HG02970 (cell line): ENCODE data around the gene SPINK8.
"Not testable (repeated sequence)": the region's sequence is repeated elsewhere in the genome, so short reads cannot be mapped to it uniquely, and the experiment has no call there.

Experiments used
- ATAC-seq: cut with Tn5 transposase; IDR thresholded peaks from one replicate; pipeline ENCODE4 v1.9.1; 2021; ENCODE audit warnings: mild to moderate bottlenecking, moderate library complexity, moderate number of reproducible peaks; ENCODE audit not compliant: unreplicated experiment, low FRiP score

Gene SPINK8

DNA sequence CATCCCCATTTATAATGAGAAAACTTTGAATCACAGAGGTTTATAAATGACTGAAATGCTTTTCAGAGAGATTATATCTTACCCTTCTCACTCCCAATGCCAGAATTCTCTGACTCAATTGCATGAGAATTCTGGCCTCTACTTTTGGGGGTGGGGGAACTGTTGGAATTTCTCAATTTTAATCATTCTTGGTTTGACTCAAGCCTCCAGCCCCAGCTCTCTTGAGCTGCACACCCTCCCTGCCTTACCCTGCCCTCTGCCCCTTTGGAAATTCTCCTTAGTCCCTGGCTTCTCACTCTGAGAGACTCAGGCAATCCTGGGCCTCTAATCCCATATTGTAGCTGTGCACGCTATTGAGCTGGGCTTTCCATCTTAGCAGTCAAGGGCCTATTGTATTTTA is 48.3 kb downstream of the SPINK8 start:
- no peak for ATAC-seq

DNA sequence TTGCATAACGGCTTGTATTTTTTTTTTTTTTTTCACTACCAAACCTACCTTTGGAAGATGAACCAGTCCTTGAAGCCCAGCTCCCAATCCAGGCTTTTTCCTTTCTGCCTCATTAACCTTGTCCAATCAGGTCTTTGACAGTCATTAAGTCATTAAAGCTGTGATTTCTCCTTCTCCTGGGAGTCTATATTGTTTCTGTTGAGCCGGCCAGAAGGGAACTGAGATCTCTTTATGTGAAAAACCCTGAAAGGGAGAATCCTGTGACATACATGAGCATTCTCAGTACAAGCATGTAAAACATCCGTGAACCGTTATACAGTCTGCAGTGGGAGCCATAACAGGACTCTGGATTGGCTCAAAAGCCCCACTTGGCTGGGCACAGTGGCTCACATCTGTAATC is 52.6 kb downstream of the SPINK8 start:
- no peak for ATAC-seq

DNA sequence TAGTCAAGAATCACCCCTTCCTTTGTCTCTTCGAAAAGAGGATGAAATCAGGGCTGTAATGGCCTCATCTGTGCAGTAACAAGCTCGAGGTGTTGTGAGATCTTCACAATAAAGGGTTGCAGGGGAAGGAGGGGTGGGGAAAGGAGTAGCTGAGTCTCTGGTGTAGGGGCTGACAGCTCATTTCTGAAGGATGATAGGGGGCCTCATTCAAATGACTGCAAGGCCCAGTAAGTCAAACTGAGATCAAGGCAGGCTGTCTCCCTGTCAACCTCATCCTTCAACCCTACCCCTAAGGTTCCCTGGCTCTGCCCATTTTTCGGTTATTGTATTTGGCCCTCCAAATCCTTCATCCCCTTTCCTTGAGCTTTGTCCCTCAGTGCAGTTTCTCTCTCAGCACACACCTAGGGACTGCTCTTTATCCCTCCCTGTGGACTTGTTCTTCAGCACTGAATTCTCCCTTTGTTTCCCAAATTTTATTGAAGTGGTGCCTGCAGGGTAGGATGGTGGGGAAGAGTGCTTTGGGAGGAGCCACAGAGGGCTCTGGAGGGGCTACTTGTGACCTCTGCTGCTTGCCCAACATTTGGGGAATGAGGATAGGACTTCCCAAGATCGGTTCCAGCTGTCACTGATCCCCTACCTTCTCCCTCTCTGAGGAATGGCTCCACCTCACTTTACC is 54.4 kb downstream of the SPINK8 start:
- ATAC-seq = no peak

DNA sequence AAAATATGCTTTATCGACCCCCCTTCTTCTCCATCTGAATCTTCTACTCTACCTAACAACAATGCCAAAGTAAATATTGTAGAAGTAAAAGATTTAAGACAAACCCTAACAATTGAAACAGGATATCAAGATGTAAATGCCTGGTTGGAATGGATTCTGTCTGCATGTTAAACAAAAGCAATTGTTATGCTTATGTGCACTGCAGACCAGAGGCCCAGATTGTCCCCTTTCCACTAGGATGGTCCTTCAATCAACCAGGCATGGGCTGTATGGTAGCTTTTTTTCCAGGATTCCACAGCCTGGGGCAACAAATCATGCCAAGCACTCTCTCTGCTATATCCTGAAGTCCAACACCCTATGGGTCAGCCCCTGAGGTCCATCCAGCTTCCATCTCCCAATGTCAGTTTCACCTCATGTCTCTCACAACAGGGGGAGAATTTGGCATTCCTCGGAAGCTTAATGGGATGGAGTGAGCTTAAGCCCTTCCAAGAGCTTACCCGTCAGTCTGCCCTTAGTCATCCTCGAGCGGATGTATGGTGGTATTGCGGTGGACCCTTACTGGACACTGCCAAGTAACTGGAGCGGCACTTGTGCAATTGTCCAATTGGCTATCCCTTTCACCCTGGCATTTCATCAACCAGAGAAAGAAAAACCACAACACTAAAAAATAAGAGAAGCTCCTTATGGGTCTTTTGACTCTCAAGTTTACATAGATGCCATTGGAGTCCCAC is 56.4 kb downstream of the SPINK8 start:
- ATAC-seq = no peak

DNA sequence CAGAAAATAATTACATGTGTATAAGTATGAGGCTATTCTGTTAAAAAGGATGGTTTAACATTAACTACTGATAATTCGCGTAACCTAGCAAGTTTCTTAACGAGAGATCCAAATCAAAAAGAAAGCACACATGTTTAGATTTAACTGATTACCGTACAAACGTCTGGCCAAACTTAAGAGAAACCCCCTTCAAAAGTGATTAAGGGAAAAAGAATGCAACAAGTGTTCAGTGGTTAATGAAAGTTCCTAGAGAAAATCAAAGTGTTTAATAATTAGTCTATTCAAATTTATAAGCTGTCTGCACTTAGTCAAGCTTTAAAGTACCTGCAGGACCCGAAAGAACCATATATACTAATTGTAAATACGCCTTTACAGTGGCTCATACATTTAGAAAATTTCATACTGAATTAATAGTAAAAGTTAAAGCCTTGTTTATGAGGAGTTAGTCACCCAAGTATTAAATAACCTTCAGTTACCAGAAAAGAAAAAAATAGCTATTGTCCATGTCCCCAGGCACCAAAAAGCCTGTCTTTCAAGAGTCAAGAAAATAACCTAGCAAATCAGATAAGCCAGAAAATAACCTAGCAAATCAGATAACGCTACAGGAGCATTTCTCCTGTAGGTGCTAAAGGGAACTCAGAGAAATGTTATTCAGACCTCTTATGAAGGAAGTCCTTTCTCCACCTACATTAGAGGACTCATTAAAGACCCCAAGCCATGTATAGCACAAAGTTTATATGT is 58.0 kb downstream of the SPINK8 start:
- ATAC-seq = no peak

DNA sequence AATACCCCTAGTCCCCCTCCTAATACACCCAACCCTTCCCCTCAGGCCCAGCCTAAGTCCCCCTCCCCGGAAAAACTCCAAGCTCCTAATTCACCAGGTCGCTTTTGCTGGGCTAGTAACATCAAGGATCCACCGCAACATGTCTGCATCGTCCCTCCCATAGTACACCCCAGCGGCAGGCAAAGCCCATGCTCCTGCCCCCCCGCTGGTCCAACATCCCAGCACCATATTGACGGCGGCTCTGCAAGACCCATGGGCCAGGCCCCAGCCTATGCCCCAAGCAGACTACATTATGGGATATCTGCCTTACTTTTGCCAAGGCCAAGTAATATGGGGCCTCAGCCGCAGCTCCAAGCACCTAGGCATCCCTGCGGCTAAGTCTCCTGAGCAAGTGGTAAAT is 59.0 kb downstream of the SPINK8 start:
- ATAC-seq = no peak

DNA sequence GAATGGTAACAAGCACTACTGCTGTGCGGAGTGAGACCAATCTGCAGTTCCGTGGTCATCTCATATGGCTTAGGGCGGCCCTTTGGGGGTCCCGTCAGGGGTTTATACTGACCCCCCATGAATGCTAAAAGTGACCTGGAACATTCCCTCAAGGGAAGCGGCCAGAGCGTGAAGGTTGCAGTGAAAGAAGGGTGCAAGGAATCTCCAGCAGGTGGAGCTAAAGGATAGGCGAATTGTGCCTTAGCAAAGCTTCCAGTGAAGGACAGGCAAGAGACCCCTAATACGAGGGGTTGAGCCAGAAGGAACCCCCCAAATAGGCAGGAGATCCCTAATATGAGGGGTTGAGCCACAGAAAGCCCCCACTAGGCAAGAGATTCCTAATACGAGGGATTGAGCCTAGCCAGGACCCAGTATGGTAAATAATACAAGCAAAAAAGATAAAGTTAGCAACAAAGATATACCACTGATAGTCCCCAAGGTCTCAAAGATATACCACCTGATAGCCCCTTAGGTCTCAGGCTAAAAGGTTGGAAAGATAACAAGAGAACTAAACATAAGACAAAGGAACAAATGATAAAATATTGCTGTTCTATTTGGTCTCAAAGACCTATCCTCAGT is 59.8 kb downstream of the SPINK8 start:
- ATAC-seq = no peak

DNA sequence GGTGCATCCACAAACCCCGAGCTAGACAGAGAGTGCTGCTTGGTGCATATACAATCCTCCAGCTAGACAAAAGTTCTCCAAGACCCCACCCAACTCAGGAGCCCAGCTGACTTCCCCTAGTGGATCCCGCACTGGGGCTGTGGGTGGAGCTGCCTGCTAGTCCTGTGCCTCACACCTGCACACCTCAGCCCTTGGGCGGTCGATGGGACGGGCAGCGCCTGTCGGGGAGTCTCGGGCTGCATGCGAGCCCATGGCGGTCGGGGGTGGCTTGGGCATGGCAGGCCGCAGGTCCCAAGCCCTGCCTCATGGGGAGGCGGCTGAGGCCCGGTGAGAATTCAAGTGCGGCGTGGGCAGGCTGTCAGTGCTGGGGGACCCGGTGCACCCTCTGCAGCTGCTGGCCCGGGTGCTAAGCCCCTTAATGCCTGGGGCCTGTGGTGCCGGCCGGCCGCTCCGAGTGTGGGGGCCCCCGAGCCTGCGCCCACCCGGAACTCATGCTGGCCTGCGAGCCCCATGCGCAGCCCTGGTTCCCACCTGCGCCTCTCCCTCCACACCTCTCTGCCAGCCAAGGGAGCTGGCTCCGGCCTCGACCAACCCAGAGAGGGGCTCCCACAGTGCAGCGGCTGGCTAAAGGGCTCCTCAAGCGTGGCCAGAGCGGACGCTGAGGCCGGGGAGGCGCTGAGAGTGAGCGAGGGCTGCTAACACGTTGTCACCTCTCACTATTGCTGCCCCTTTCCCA is 61.5 kb downstream of the SPINK8 start:
- ATAC-seq = no peak

DNA sequence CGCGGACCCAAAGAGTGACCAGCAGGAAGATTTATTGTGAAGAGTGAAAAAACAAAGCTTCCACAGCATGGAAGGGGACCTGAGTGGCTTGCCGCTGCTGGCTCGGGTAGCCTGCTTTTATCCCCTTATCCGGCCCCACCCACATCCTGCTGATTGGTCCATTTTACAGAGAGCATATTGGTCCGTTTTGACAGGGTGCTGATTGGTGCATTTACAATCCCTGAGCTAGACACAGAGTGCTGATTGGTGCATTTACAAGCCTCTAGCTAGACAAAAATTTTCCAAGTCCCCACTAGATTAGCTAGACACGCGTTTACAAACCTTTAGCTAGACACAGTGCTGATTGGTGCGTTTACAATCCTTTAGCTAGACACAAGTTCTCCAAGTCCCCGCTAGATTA is 62.2 kb downstream of the SPINK8 start:
- not testable (repeated sequence) for ATAC-seq

DNA sequence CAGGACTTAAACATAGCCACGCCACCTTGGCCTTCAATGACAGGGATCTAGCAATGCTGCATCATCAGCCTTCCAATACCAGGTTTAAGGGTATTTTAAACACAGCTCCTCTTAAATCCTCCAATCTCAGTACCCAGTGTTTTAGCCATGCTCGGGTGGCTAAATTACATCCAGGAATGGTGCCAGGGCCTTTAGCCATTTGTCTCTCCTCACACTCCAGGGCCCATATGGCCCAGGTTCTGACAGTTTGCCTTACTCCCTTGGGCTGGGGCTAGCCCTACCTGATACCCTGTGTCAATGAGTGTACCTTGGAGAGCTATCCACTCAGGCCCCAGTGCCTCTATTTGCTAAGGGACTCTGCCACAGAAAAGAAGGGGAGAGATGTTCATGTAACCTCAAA is 63.2 kb downstream of the SPINK8 start:
- ATAC-seq = no peak

DNA sequence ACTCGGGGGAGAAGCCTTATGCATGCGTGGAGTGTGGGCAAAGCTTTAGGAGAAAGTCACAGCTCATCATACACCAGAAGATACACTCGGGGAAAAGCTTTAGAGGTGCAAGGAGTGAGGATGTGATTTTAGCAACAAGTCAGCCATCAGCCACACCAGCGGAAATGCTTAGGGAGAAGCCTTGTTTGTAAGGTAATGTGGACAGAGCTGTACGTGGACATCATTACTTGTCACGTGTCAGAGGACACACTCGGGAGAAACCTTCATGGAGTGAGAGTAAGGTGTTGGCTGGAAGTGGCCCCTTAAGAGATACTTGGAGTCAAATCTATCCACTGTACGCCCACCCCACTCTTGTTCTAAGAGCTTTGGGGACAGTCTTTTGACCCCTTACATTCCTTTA is 63.9 kb downstream of the SPINK8 start:
- no peak for ATAC-seq

DNA sequence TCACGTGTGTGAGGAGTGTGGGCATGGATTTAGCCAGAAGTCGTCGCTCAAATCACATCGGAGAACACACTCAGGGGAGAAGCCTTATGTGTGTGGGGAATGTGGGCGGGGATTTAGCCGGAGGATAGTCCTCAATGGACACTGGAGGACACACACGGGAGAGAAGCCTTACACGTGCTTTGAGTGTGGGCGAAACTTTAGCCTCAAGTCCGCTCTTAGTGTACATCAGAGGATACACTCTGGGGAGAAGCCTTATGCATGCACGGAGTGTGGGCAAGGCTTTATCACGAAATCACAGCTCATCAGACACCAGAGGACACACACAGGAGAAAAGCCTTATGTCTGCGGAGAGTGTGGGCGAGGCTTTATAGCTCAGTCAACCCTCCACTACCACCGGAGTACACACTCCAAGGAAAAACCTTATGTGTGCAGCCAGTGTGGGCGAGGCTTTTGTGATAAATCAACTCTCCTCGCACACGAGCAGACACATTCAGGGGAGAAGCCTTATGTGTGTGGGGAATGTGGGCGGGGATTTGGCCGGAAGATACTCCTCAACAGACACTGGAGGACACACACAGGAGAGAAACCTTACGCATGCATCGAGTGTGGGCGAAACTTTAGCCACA is 64.4 kb downstream of the SPINK8 start:
- no peak for ATAC-seq

DNA sequence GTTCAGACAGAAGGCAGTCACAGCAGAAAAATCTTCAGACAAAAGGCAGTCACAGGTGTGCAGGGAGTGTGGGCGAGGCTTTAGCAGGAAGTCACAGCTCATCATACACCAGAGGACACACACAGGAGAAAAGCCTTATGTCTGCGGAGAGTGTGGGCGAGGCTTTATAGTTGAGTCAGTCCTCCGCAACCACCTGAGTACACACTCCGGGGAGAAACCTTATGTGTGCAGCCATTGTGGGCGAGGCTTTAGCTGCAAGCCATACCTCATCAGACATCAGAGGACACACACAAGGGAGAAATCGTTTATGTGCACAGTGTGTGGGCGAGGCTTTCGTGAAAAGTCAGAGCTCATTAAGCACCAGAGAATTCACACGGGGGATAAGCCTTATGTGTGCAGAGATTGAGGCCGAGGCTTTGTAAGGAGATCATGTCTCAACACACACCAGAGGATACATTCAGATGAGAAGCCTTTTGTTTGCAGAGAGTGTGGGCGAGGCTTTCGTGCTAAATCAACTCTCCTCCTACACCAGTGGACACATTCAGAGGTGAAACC is 65.0 kb downstream of the SPINK8 start:
- no peak for ATAC-seq

DNA sequence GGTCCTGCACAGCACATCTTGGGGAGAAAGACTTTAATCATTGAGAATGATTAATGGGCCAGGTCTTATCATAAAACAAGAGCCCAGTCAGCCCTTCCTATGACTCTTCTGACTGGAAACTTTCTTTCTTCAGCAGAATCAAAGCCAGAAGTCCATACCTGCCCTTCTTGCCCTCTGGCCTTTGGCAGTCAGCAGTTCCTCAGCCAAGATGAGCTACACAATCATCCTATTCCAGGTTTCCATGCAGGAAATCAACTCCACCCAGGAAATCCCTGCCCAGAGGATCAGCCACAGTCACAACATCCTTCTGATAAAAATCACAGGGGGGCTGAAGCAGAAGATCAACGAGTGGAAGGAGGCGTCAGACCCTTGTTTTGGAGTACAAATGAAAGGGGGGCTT is 65.7 kb downstream of the SPINK8 start:
- no peak for ATAC-seq

DNA sequence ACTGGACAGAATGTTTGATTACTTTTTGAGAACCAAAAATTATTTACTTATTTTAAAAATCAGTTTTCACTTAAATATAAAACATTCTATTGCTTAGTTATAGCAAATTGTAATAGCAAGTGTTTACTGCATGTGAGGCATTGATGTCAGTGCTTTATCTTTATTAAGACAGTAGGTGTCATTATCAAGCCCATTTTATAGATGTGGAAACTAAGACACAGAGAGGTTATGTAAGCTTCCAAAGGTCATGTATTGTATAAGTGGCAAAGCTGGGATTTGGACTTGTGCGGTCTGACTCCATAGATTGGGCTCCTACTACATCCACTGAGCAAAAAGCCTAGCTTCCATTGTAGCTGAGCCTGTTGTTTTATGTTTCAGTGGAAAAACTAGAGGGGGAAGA is 74.9 kb downstream of the SPINK8 start:
- no peak for ATAC-seq
